ENCODE measurements around the gene ZBTB4.

The ZBTB4 gene, protein sequence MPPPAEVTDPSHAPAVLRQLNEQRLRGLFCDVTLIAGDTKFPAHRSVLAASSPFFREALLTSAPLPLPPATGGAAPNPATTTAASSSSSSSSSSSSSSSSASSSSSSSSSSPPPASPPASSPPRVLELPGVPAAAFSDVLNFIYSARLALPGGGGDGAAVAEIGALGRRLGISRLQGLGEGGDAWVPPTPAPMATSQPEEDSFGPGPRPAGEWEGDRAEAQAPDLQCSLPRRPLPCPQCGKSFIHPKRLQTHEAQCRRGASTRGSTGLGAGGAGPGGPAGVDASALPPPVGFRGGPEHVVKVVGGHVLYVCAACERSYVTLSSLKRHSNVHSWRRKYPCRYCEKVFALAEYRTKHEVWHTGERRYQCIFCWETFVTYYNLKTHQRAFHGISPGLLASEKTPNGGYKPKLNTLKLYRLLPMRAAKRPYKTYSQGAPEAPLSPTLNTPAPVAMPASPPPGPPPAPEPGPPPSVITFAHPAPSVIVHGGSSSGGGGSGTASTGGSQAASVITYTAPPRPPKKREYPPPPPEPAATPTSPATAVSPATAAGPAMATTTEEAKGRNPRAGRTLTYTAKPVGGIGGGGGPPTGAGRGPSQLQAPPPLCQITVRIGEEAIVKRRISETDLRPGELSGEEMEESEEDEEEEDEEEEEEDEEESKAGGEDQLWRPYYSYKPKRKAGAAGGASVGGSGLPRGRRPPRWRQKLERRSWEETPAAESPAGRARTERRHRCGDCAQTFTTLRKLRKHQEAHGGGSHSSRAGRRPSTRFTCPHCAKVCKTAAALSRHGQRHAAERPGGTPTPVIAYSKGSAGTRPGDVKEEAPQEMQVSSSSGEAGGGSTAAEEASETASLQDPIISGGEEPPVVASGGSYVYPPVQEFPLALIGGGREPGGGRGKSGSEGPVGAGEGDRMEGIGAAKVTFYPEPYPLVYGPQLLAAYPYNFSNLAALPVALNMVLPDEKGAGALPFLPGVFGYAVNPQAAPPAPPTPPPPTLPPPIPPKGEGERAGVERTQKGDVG

DNA sequence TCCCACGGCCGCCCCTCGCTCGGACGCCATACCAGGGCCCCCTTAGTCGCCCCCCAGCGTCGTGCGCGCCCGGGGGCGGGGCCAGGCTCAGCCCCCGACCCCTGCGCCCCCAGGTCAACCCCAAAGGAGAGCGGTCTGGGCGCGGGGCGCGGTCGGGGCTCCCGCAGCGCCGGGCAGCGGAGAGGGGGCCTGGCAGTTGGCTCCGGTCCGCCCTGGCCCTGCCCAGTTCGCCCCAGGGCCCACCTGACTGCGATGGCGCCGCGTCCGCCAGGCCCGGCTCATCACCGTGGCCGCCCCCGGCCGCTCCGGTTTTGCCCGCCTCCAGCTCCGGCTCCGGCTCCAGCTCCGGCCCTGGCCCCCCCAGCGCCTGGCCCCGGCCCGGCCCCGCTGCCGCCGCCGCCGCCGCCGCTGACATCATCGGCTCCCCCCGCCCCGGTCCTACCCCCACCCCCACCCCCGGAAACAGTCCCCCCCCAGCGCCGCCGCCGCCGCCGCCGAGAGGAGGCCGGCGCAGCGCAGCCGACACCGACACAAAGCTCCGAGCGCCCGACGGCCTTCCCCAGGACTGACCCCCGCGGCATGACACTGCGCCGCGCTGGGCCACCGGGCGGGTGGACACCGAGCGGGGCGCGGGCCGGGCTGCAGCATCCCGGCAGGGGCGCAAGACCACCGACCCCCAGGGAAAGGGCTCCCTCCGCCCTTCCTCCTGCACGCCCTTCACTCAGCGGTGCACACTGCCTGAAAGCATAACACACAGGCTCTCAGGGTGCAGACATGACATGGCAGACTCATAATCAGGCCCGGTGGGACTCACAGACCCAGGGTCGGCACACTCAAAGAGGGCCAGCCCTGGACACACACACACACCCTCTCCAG, at the start of gene ZBTB4:
ZBTB4 (minus strand) TSS at position 419 of the 876 bp plus-strand sequence. CDS start 12,830 bp downstream, outside the sequence.
- TF ChIP-seq, protein P1, sequence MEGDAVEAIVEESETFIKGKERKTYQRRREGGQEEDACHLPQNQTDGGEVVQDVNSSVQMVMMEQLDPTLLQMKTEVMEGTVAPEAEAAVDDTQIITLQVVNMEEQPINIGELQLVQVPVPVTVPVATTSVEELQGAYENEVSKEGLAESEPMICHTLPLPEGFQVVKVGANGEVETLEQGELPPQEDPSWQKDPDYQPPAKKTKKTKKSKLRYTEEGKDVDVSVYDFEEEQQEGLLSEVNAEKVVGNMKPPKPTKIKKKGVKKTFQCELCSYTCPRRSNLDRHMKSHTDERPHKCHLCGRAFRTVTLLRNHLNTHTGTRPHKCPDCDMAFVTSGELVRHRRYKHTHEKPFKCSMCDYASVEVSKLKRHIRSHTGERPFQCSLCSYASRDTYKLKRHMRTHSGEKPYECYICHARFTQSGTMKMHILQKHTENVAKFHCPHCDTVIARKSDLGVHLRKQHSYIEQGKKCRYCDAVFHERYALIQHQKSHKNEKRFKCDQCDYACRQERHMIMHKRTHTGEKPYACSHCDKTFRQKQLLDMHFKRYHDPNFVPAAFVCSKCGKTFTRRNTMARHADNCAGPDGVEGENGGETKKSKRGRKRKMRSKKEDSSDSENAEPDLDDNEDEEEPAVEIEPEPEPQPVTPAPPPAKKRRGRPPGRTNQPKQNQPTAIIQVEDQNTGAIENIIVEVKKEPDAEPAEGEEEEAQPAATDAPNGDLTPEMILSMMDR (IDR thresholded peaks at IDR 0.05; ENCODE audit: borderline replicate concordance, control extremely low read depth, extremely low read depth, insufficient read depth, missing control alignments) = no peak
- DNase-seq (ENCODE audit: low spot score) = peak; percentile 85
- in situ Hi-C loops (cut with MboI; ENCODE audit: low sequenced_read_pairs, unreplicated experiment) = no loop called here

DNA sequence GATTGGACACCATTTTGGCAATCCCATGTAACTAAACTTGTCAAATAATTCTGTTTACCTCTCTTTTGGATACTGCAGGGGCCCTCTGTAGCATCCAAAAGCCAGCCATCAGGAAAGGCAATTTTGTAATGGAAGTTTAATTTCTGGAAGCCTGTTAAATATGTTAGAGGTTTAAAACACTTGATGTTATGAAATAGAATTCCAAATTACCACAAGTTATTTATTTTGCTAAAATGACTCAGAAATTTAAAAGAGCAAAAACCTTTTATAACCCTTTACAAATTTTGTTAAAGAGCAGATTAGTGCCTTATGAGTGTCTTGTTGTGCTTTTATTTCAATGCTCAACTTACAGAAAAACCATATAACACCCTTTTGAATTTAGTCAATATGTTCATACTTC, 49.4 kb upstream of the ZBTB4 start:
- TF ChIP-seq, protein P1 (IDR thresholded peaks at IDR 0.05; ENCODE audit: borderline replicate concordance, control extremely low read depth, extremely low read depth, insufficient read depth, missing control alignments) = no peak
- in situ Hi-C loops (cut with MboI; ENCODE audit: low sequenced_read_pairs, unreplicated experiment) = no loop called here
- DNase-seq (ENCODE audit: low spot score) = no peak

DNA sequence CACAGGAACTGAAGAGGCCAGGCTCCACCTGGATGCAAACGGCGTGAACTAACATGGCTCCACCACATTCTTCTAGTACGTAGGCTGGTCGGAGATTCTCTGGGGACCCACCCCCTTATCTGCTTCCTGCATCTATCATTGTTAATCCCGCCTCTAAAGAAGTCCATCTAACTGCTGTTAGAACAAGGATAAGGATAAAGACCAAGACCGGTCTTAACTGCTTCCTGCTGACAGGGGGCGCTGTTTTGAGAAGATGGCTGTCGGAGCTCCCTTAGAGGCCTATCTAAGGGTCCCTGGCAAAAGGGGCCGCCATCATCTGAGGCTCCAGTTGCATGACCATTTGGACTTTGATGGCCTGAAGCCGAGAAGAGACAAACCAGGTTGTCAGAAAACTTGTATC, 43.6 kb upstream of the ZBTB4 start:
- TF ChIP-seq, protein P1 (IDR thresholded peaks at IDR 0.05; ENCODE audit: borderline replicate concordance, control extremely low read depth, extremely low read depth, insufficient read depth, missing control alignments) = peak; percentile 12
- in situ Hi-C loops (cut with MboI; ENCODE audit: low sequenced_read_pairs, unreplicated experiment) = no loop called here
- peak; percentile 33 for DNase-seq (ENCODE audit: low spot score)

DNA sequence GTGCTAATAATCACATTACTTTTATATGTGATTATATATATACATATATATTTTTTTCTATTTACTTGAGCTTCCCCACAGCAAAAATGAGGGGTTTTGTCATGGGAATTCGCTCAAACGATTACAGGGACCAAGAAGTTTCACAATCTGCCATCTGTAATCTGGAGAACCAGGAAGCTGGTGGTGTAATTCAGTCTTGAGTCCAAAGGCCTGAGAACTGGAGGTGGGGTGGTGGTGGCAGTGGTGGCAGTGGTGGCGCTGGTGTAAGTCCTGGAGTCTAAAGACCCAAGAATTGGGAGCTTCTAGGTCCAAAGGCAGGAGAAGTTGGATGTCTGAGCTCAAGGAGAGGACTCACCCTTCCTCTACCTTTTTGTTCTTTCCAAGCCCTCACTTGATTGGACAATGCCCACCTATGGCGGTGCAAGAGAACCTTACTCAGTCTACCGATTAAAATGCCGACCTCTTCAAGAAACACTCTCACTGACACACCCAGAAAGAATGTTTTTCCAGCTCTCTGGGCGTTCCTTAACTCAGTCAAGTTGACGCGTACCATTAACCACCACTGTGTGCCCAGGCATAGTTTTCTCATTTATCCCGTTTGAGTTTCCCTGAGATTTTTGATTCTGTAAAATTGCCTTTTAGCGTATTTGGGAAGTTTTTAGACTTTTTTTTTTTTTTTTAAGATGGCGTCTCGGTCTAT, 36.6 kb upstream of the ZBTB4 start:
- in situ Hi-C loops (cut with MboI; ENCODE audit: low sequenced_read_pairs, unreplicated experiment) = no loop called here
- DNase-seq (ENCODE audit: low spot score) = no peak
- TF ChIP-seq, protein P1 (IDR thresholded peaks at IDR 0.05; ENCODE audit: borderline replicate concordance, control extremely low read depth, extremely low read depth, insufficient read depth, missing control alignments) = no peak

DNA sequence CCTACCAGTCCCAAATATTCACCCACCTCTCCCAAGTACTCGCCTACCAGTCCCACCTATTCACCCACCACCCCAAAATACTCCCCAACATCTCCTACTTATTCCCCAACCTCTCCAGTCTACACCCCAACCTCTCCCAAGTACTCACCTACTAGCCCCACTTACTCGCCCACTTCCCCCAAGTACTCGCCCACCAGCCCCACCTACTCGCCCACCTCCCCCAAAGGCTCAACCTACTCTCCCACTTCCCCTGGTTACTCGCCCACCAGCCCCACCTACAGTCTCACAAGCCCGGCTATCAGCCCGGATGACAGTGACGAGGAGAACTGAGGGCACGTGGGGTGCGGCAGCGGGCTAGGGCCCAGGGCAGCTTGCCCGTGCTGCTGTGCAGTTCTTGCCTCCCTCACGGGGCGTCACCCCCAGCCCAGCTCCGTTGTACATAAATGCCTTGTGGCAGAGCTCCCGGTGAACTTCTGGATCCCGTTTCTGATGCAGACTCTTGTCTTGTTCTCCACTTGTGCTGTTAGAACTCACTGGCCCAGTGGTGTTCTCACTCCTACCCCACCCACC, 34.5 kb upstream of the ZBTB4 start:
- in situ Hi-C loops (cut with MboI; ENCODE audit: low sequenced_read_pairs, unreplicated experiment) = no loop called here
- TF ChIP-seq, protein P1 (IDR thresholded peaks at IDR 0.05; ENCODE audit: borderline replicate concordance, control extremely low read depth, extremely low read depth, insufficient read depth, missing control alignments) = no peak

More for the DNA sequence above, 34.5 kb upstream of the ZBTB4 start:
- DNase-seq (ENCODE audit: low spot score) = no peak

All from GM13976 (cell line).